ENCODE results near the gene IRAK3. TPM values are rescaled to one million over a fixed set of nuclear protein-coding genes. Genes with fewer than 3 reads are reported as not detected.
"Not testable (repeated sequence)": the region's sequence is repeated elsewhere in the genome, so short reads cannot be mapped to it uniquely, and the experiment has no call there.

Gene IRAK3
- total RNA-seq, 8 experiments from 2014 or later = 0.27 to 79.2 (median 0.52) TPM

GRCh38 chr12:66184822-66185221 lies 4.2 kb upstream of the IRAK3 start:
- in situ Hi-C loops (cut with MboI; ENCODE audit: low pct_unique_long_range_greater_than_20kb in 2 of 9, low sequenced_read_pairs in 9 of 9, unreplicated experiment in 9 of 9); H3K4me1 ChIP-seq (replicated peaks in 1 of 2); H3K27ac ChIP-seq; H3K4me3 ChIP-seq; ATAC-seq (replicated peaks in 6 of 8): not testable (repeated sequence)
- WGBS, 10 experiments = 14 to 100% (median 80%) methylated on average over 1 to 2 of the region's 3 CpGs; no CpG with 5 or more reads in 2 of the 10 experiments

DNA sequence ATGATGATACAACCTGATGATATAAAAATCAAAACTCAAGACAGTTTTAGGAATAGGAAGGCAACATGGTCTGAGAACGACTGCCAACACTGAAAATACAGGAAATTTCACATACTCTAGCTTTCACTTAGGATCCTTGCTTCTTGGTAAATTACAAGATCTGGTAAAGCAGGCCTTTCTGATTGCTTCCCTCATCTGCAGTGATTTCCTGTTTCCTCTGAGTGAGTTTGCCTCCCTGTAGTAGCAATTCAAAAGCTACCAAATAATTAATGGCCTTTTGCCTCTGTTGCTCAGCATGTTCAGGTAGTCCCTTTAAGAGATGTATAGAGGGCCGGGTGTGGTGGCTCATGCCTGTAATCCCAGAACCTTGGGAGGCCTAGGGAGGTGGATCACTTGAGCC lies 2.0 kb upstream of the IRAK3 start:
- no peak for ATAC-seq (replicated peaks in 6 of 8)
- in situ Hi-C loops (cut with MboI; ENCODE audit: low pct_unique_long_range_greater_than_20kb in 2 of 9, low sequenced_read_pairs in 9 of 9, unreplicated experiment in 9 of 9) = no loop called here
- H3K4me3 ChIP-seq = no peak overlapping the region
- no peaks in the 10 kb centered on the region for H3K4me1 ChIP-seq (replicated peaks in 1 of 2)
- WGBS, 10 experiments = 20 to 100% (median 78%) methylated on average over 1 to 2 of the region's 2 CpGs; no CpG with 5 or more reads in 4 of the 10 experiments
- no peak overlapping the region for H3K27ac ChIP-seq

- no peak overlapping the region for H3K4me3 ChIP-seq
These were observed 1.2 kb upstream of the IRAK3 start for GRCh38 chr12:66187821-66188220.

GRCh38 chr12:66189486-66189843 lies 451 bp downstream of the IRAK3 start:
- WGBS, 10 experiments = 2 to 83% (median 69%) methylated on average over 5 to 9 of the region's 18 CpGs; no CpG with 5 or more reads in 5 of the 10 experiments
- Histone ChIP-seq H3K4me1 (replicated peaks in 1 of 2) (no peaks in the 10 kb centered on the region), H3K27ac (no peak overlapping the region), H3K4me3 (peak overlapping the region; percentile 22 to 33 (median 30))
- ATAC-seq (replicated peaks in 6 of 8) = no peak
- in situ Hi-C loops (cut with MboI; ENCODE audit: low pct_unique_long_range_greater_than_20kb in 2 of 9, low sequenced_read_pairs in 9 of 9, unreplicated experiment in 9 of 9) = no loop called here

More at GRCh38 chr12:66187821-66188220, 1.2 kb upstream of the IRAK3 start:
- WGBS, 10 experiments = 80 to 100% (median 89%) methylated on average over 1 to 4 of the region's 4 CpGs
- ATAC-seq (replicated peaks in 6 of 8) = no peak
- no peak overlapping the region for H3K27ac ChIP-seq
- no peaks in the 10 kb centered on the region for H3K4me1 ChIP-seq (replicated peaks in 1 of 2)
- in situ Hi-C loops (cut with MboI; ENCODE audit: low pct_unique_long_range_greater_than_20kb in 2 of 9, low sequenced_read_pairs in 9 of 9, unreplicated experiment in 9 of 9) = no loop called here

DNA sequence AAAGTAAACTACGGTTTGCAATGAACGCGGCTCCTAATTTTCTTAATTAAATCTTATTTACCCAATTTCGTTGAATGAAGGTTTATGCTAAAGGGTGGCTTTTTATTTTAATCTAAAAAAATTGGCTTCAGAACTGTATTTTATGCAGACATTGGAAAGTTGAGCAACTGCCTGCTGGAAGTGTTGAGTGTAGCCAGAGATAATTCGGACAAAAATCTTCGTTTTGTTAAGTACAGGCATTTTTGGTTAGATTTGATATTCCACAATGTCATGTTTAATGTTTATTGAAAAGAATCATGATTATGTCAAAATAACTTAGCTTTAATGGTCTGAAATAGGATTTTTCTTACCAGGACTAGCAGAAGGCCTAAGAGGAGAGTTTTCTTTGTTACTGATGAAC lies 875 bp downstream of the IRAK3 start:
- Histone ChIP-seq H3K4me1 (replicated peaks in 1 of 2) (no peaks in the 10 kb centered on the region), H3K4me3 (no peak overlapping the region), H3K27ac (no peak overlapping the region)
- 0 to 97% (median 89%) methylated on average over 3 to 6 of the region's 6 CpGs for WGBS, 10 experiments
- in situ Hi-C loops (cut with MboI; ENCODE audit: low pct_unique_long_range_greater_than_20kb in 2 of 9, low sequenced_read_pairs in 9 of 9, unreplicated experiment in 9 of 9) = no loop called here
- no peak for ATAC-seq (replicated peaks in 6 of 8)

DNA sequence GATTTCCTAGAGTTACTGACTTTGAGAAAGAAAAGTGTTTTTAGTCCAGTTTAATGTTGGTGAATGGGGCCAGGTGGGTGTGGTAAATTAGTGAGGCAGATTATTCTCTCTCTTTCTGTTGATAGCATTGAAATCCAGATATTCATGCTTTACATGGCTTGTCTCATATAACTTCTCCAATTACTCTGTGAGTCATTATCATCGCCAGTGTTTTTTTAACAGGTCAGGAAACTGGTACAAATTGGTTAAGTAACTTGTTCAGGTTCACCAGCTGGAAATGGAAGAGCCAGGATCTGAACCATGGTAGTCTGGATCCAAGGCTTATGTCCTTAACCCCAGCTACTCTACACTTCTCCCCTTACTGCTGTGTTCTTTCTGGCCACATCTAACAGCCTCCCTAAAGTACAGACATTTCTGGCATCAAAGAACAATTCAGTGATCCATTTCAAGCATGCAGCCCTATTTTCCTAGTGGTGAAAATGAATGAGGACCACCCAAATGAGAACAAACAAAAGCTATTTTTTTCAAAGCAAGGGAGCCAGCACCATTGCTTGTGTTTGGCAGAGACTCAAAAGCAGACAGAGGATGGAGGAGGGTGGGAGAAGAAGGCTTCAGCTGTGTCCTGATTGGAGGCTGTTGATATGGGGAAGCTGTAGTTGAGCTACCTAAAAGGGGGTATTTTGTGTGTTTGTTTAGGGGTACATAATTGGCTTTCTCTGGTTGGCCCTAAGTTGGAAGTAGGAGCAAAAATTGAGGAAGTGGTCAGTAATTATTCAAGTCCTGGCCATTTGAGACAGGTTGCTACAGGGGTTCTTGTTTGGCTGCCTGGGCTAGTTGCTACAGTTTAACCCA lies 1.7 kb downstream of the IRAK3 start:
- ATAC-seq (replicated peaks in 6 of 8) = peak in 2 of 8 experiments; percentile 10 to 18
- Histone ChIP-seq H3K4me3 (no peak overlapping the region), H3K27ac (no peak overlapping the region), H3K4me1 (replicated peaks in 1 of 2) (no peaks in the 10 kb centered on the region)
- in situ Hi-C loops (cut with MboI; ENCODE audit: low pct_unique_long_range_greater_than_20kb in 2 of 9, low sequenced_read_pairs in 9 of 9, unreplicated experiment in 9 of 9) = no loop called here
- 0 to 100% (median 17%) methylated on average over 1 of the region's 1 CpG; no CpG with 5 or more reads in 3 of the 10 experiments for WGBS, 10 experiments

- ATAC-seq (replicated peaks in 6 of 8) = no peak
- in situ Hi-C loops (cut with MboI; ENCODE audit: low pct_unique_long_range_greater_than_20kb in 2 of 9, low sequenced_read_pairs in 9 of 9, unreplicated experiment in 9 of 9) = no loop called here
- no peaks in the 10 kb centered on the region for H3K4me1 ChIP-seq (replicated peaks in 1 of 2)
- H3K4me3 ChIP-seq = no peak overlapping the region
- WGBS, 10 experiments = 72 to 97% (median 84%) methylated on average over 1 to 7 of the region's 7 CpGs; no CpG with 5 or more reads in 2 of the 10 experiments
- no peak overlapping the region for H3K27ac ChIP-seq
These were observed 2.6 kb downstream of the IRAK3 start for GRCh38 chr12:66191547-66192126.

GRCh38 chr12:66194122-66194521 lies 5.1 kb downstream of the IRAK3 start:
- no peak for ATAC-seq (replicated peaks in 6 of 8)
- in situ Hi-C loops (cut with MboI; ENCODE audit: low pct_unique_long_range_greater_than_20kb in 2 of 9, low sequenced_read_pairs in 9 of 9, unreplicated experiment in 9 of 9) = no loop called here
- Histone ChIP-seq H3K4me3 (no peak overlapping the region), H3K4me1 (replicated peaks in 1 of 2) (no peaks in the 10 kb centered on the region), H3K27ac (no peak overlapping the region)
- WGBS, 10 experiments = 80 to 100% (median 100%) methylated on average over 1 to 2 of the region's 2 CpGs; no CpG with 5 or more reads in 3 of the 10 experiments

DNA sequence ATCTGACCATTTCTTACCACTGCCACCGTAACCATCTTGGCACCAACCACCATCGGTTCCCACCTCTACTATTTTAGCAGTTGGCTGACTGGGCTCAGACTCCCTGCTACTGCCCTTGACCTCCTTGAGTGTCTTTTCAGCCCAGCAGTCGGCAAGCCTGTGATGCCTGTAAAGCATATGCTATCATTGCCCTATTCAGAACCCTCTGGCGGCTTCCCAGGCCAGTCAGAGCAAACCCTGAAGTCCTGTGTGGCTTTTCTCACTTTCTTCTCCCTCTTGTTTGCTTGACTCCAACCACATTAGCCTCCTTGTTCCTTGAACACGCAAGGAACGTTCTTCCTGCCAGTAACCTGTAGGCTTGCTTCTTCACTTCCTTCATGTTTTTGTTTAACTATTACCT lies 6.2 kb downstream of the IRAK3 start:
- 40 to 100% (median 87%) methylated on average over 2 to 5 of the region's 6 CpGs; no CpG with 5 or more reads in 1 of the 10 experiments for WGBS, 10 experiments
- H3K4me1 ChIP-seq (replicated peaks in 1 of 2) = no peaks in the 10 kb centered on the region
- in situ Hi-C loops (cut with MboI; ENCODE audit: low pct_unique_long_range_greater_than_20kb in 2 of 9, low sequenced_read_pairs in 9 of 9, unreplicated experiment in 9 of 9) = no loop called here

DNA sequence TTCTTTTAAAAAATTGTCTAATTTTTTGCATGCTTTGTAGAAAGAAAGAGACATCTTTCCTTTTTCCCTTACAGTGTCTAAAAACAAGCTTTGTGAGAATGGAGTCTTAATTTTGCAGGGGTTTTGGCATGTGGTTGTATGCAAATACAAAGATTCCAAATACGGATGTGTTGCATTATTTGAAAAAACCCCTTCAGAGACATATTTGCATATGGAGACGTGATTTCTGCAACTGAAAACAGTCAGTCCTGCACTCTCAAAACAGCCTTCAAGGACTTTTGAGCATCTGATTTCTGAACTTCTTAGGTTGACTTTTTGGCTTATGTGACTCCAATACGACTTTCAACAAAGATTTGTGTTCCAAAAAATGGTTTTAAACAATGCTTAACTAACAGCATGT lies 7.8 kb downstream of the IRAK3 start:
- no peak overlapping the region for H3K27ac ChIP-seq
- H3K4me1 ChIP-seq (replicated peaks in 1 of 2) = no peaks in the 10 kb centered on the region
- peak in 3 of 8 experiments; percentile 73 to 75 (median 74) for ATAC-seq (replicated peaks in 6 of 8)
- WGBS, 10 experiments = 0 to 82% (median 57%) methylated on average over 1 to 3 of the region's 3 CpGs; no CpG with 5 or more reads in 1 of the 10 experiments
- in situ Hi-C loops (cut with MboI; ENCODE audit: low pct_unique_long_range_greater_than_20kb in 2 of 9, low sequenced_read_pairs in 9 of 9, unreplicated experiment in 9 of 9) = no loop called here
- H3K4me3 ChIP-seq = no peak overlapping the region

More for the DNA sequence above, 6.2 kb downstream of the IRAK3 start:
- Histone ChIP-seq H3K4me3 (no peak overlapping the region), H3K27ac (no peak overlapping the region)
- ATAC-seq (replicated peaks in 6 of 8) = no peak

DNA sequence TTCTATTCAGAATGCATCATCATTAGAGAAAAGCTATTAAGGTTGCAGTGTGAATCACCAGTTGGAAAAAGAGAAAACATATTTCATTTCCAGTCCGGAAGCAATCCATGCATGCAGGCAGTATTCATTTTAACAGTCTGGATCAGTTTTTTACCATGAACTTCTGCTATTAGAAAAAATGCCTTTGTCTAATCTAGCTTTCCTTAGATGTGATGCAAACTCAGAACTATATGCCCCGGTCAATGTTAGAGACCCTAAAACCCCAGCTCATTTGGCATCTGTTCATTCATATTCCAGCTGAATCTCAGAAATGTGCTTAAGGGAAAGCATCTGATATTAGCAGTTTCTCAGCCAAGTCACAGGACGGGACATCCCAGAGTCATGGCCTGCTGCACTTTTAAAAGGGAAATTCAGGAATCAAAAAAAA lies 8.5 kb downstream of the IRAK3 start:
- ATAC-seq (replicated peaks in 6 of 8) = peak in 5 of 8 experiments; percentile 26 to 63 (median 56)
- WGBS, 10 experiments = 0 to 100% (median 69%) methylated on average over 1 to 3 of the region's 3 CpGs
- Histone ChIP-seq H3K4me3 (no peak overlapping the region), H3K27ac (no peak overlapping the region), H3K4me1 (replicated peaks in 1 of 2) (no peaks in the 10 kb centered on the region)
- in situ Hi-C loops (cut with MboI; ENCODE audit: low pct_unique_long_range_greater_than_20kb in 2 of 9, low sequenced_read_pairs in 9 of 9, unreplicated experiment in 9 of 9) = no loop called here

GRCh38 chr12:66199141-66199540 lies 10.1 kb downstream of the IRAK3 start:
- ATAC-seq (replicated peaks in 6 of 8) = no peak
- H3K4me1 ChIP-seq (replicated peaks in 1 of 2) = no peaks in the 10 kb centered on the region
- WGBS, 10 experiments = 44 to 100% (median 75%) methylated on average over 1 to 3 of the region's 3 CpGs; no CpG with 5 or more reads in 1 of the 10 experiments
- H3K27ac ChIP-seq = no peak overlapping the region
- in situ Hi-C loops (cut with MboI; ENCODE audit: low pct_unique_long_range_greater_than_20kb in 2 of 9, low sequenced_read_pairs in 9 of 9, unreplicated experiment in 9 of 9) = no loop called here
- no peak overlapping the region for H3K4me3 ChIP-seq

GRCh38 chr12:66199831-66200509 lies 11.0 kb downstream of the IRAK3 start:
- H3K27ac ChIP-seq = no peak overlapping the region
- no peak for ATAC-seq (replicated peaks in 6 of 8)
- H3K4me3 ChIP-seq = no peak overlapping the region
- in situ Hi-C loops (cut with MboI; ENCODE audit: low pct_unique_long_range_greater_than_20kb in 2 of 9, low sequenced_read_pairs in 9 of 9, unreplicated experiment in 9 of 9) = no loop called here
- H3K4me1 ChIP-seq (replicated peaks in 1 of 2) = no peaks in the 10 kb centered on the region
